GM15510 (cell line): ENCODE measurements around the gene ZGRF1.

Experiments
- POLR2A ChIP-seq: IDR thresholded peaks from 3 replicates; pipeline ENCODE4 v1.6.1; 2011; ENCODE audit warnings: borderline replicate concordance; ENCODE audit not compliant: insufficient read length; ENCODE audit errors: extremely low read depth

Gene ZGRF1

DNA sequence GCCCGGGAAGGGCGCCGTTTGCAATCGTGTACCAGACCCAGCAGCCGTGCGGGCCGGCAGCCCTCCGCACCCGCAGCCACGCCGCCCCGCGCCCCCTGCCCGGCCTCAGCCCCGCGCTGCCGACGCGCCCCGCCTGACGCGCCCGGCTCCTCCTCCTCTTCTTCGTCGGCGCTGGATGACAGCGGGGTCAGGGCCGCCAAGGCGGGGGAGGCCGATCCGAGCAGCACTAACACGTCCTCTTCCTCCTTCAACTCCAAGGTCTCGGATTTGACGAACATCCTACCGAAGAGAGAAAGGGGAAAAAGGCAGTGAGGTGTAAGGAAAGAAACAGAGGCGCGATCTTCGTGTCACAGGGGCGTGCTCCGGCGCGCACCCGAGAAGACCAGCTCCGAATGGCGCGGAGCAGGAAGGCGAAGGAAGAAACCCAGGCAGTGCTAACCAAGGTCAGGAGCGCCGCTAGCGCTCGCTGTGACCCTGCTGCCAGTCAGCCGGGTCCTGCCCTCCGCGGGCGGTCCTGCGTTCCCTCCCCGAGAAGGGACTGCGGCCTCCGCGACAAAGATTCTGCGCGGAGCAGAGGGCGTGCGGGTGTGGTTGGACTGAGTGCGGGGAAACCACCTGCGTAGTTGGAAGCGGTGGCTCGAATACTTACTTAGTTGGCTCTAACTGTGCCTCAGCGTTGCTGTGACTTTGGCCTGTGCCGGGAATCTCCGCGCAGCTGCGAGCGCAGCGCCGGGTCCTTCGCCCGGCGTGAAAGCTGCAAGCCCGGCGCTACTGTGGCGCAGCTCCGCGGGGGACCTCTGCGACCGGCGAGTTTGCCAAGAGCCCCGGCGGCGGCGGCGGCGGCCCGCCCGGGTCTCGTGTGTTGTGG is 121.3 kb downstream of the ZGRF1 start:
- TF ChIP-seq POLR2A: peak; percentile 13

DNA sequence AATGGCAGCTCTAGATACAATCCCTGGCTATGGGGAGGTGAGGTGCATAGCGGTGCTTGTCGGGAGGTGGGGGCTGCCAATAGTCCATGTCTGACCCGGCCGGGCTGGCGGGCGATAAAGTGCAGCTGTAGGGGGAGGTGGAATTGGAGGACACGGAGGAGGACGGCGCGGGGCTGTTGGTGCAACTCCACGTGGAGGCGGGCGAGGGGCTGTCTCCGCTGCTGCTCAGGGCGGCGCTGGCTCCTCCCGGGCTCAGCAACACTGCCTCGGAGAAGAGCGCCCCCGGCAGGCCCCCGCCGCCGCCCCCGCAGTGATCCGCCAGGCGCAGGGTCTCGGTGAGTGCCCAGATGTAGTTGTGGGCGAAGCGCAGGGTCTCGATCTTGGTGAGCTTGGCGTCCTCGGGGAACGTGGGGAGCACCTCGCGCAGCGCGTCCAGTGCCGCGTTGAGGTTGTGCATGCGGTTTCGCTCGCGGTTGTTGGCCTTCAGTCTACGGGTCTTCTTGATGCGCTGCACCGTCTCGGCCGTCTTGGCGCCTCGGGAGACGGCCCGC is 122.0 kb downstream of the ZGRF1 start:
- no peak for TF ChIP-seq POLR2A

DNA sequence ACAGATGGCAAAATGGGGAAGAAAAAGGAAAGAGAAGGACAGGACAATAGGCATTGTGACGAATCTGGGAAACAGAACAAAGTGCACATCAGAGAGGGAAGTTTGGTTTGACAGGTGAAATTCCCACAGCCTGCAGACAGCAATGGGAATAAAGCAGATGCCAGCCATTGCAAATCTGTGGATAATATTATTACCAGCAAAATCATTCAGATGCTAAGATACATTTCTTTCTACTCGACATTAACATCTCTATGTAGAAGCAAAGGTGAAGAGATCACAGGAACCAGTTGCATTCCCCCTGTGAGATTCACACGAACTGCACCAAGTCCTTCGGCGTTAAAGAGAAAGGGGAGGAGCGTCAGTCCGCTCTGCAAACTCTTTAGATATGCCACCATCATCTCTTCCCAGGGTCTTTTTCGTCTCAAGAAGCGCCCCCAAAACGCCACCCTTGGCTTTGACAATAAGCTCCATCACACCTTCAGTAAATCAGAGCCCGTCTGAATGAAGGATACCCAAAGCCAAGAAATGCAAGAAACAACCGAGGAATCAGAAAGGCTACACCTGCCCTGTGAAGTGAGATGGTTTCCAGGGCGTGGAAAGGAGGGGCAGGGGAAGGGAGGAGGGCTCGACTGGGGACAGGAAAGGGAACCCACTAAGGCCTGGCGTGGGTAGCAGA is 122.6 kb downstream of the ZGRF1 start:
- no peak for TF ChIP-seq POLR2A

DNA sequence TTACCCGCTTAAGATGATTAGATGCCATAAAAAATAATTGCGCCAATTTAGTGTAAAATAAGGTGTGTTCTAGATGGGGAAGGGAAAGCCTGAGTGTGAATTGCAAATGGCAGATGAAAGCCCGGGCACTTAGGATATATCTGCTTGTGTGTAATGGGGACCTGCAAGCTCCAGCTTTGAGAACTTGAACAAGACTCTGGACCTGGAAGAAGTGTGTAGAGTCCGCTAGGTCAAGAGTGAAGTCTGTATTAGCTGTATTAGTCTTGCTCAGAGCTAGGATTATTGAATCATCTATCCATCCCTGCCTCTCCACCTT is 124.9 kb downstream of the ZGRF1 start:
- TF ChIP-seq POLR2A: no peak

GRCh38 chr4:112511093-112511802 is 125.5 kb downstream of the ZGRF1 start:
- TF ChIP-seq POLR2A: no peak

DNA sequence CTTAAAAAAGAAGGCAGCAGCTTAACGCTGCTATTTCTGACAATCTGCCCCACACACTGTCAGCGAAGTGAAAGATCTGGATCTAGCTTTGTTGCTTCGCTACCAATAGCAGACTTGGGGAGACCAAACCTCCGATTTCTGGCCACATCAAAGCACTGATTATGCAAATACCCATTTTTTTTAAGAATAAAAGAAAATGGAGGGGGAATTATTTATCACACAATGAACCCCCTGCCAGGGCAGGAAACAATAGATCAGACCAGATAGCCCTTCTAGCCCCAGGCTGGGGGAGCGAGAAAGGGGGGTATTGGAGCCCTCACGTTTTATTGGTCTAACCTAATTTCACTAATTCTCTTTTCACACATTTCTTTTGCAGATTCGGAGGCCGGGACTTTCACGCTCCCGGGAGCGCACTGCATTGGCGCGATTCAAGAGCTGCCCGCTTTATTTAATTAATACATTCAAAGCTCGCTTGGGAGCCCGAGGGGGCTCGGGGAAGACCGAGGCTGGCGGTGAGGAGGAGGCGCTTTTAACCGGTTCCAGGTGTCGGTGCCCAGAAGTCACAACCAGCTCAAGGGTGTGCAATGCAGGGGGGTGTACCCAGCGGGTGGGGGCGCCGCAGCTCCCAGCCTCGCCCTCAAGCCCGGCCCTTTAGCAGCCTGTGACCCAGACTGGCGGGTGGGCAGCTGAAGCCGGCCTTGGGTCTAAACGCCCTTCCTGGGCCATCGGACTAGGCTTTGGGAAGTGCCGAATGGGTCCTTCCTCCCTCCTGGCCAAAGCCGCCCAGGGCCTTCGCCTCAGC is 126.2 kb downstream of the ZGRF1 start:
- no peak for TF ChIP-seq POLR2A

DNA sequence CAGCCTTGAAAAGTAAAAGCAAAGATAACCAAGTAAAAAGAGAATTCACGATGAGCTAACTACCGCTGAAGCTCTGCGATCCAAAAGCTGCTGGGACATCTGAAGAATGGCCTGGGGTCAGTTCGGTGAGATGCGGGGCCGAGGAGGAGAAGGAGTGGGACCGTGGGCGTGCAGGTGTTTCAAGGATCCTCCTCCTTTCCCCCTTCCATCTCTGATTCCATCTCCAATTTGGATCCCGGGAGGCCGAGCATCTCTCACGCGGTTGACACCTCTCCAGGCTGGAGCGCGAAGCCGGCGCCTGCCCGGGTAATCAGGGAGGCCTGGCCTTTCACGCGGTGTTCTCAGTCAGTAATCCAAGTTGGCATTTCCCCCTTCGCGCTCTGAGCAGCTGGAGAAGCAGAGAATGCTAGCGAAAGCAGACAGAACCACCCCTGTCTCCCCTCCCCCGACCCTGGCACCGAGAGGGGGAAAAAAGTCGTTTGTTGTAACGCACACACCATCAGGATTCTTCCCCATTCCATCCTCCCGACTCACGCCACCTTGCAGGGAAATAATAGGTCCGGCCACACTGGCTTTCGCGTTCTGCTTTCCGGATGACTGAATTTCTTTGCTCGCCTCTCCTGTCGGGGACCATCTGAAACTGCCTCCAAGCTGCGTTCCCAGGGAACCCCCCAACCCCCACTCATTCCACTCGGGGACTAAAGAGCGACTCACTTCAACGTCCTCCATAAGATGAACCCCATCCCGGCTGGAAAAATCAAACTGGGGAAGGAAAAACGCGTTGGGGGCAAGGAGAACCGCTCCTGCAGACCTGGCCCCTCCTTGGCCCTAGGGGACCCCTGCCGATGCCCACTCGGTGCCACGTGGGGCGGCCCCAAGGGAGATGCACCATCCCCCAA is 127.2 kb downstream of the ZGRF1 start:
- TF ChIP-seq POLR2A: no peak

DNA sequence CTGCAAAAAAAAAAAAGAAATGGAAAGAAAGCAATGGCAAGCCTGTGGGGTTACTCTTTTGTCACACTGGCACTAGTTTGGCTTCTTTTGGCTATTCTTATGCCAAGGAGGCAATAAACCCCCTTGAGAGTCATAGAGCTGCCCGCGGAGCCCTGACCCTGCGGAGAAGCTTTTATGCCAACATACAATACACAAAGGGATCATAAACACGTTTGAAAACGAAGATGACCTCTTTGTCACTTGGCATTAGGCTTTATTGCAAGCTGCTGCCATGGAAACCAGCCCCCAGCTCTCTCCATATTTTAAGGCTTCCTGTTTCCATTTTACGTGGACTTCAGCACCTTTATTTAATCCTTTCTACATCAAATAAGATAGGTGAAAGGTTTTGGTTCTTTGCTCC is 128.4 kb downstream of the ZGRF1 start:
- no peak for TF ChIP-seq POLR2A

GRCh38 chr4:112504807-112505206 is 131.9 kb downstream of the ZGRF1 start:
- TF ChIP-seq POLR2A: no peak

- no peak for TF ChIP-seq POLR2A
Measured at GRCh38 chr4:112502871-112503270, 133.8 kb downstream of the ZGRF1 start.

GRCh38 chr4:112492321-112492720 is 144.4 kb downstream of the ZGRF1 start:
- no peak for TF ChIP-seq POLR2A
